ENCODE data around the gene PSTPIP2. TPM values are rescaled to one million over a fixed set of nuclear protein-coding genes. Genes with fewer than 3 reads are reported as not detected.
"Not testable (repeated sequence)": the region's sequence is repeated elsewhere in the genome, so short reads cannot be mapped to it uniquely, and the experiment has no call there.

The PSTPIP2 gene
- total RNA-seq, 1 experiment from 2014 or later = 3.0 TPM

GRCh38 chr18:46070815-46071652 is 1.0 kb downstream of the PSTPIP2 start:
- no peak for DNase-seq (ENCODE audit: extremely low read depth, low read depth)

- DNase-seq (ENCODE audit: extremely low read depth, low read depth) = no peak
Measured at GRCh38 chr18:46070232-46070631, 1.8 kb downstream of the PSTPIP2 start.

- no peak for DNase-seq (ENCODE audit: extremely low read depth, low read depth)
Measured at GRCh38 chr18:46069524-46069923, 2.5 kb downstream of the PSTPIP2 start.

GRCh38 chr18:46068763-46069162 is 3.3 kb downstream of the PSTPIP2 start:
- DNase-seq (ENCODE audit: extremely low read depth, low read depth) = no peak

GRCh38 chr18:46067438-46068007 is 4.5 kb downstream of the PSTPIP2 start:
- no peak for DNase-seq (ENCODE audit: extremely low read depth, low read depth)

GRCh38 chr18:46062781-46063180 is 9.3 kb downstream of the PSTPIP2 start:
- no peak for DNase-seq (ENCODE audit: extremely low read depth, low read depth)

GRCh38 chr18:46061796-46062195 is 10.3 kb downstream of the PSTPIP2 start:
- no peak for DNase-seq (ENCODE audit: extremely low read depth, low read depth)

GRCh38 chr18:46061387-46061786 is 10.7 kb downstream of the PSTPIP2 start:
- no peak for DNase-seq (ENCODE audit: extremely low read depth, low read depth)

GRCh38 chr18:46060359-46060841 is 11.7 kb downstream of the PSTPIP2 start:
- DNase-seq (ENCODE audit: extremely low read depth, low read depth) = no peak

GRCh38 chr18:46055838-46056230 is 16.2 kb downstream of the PSTPIP2 start:
- no peak for DNase-seq (ENCODE audit: extremely low read depth, low read depth)

GRCh38 chr18:46054956-46055837 is 16.9 kb downstream of the PSTPIP2 start:
- DNase-seq (ENCODE audit: extremely low read depth, low read depth) = no peak

GRCh38 chr18:46053368-46054095 is 18.5 kb downstream of the PSTPIP2 start:
- DNase-seq (ENCODE audit: extremely low read depth, low read depth) = no peak

- no peak for DNase-seq (ENCODE audit: extremely low read depth, low read depth)
Measured at GRCh38 chr18:46051731-46052461, 20.2 kb downstream of the PSTPIP2 start.

- DNase-seq (ENCODE audit: extremely low read depth, low read depth) = no peak
Measured at GRCh38 chr18:46050268-46050667, 21.8 kb downstream of the PSTPIP2 start.

- no peak for DNase-seq (ENCODE audit: extremely low read depth, low read depth)
Measured at GRCh38 chr18:46048641-46049040, 23.4 kb downstream of the PSTPIP2 start.

- not testable (repeated sequence) for DNase-seq (ENCODE audit: extremely low read depth, low read depth)
Measured at GRCh38 chr18:46047369-46047768, 24.7 kb downstream of the PSTPIP2 start.

GRCh38 chr18:46046688-46047087 is 25.4 kb downstream of the PSTPIP2 start:
- DNase-seq (ENCODE audit: extremely low read depth, low read depth) = no peak

- no peak for DNase-seq (ENCODE audit: extremely low read depth, low read depth)
Measured at GRCh38 chr18:46046126-46046525, 25.9 kb downstream of the PSTPIP2 start.

- DNase-seq (ENCODE audit: extremely low read depth, low read depth) = no peak
Measured at GRCh38 chr18:46042571-46043123, 29.4 kb downstream of the PSTPIP2 start.

GRCh38 chr18:46040747-46041104 is 31.3 kb downstream of the PSTPIP2 start:
- DNase-seq (ENCODE audit: extremely low read depth, low read depth) = no peak
